Superior temporal gyrus (tissue), 1 donor: Measurements from ENCODE around the gene PROP1.
"Not testable (repeated sequence)": the region's sequence is repeated elsewhere in the genome, so short reads cannot be mapped to it uniquely, and the experiment has no call there.

Source experiments
- DNase-seq: peaks from one replicate; pipeline ENCODE4 v3.0.0-alpha.2; 2016; ENCODE audit errors: extremely low spot score

The PROP1 gene

GRCh38 chr5:177995691-177996595 is at the start of gene PROP1:
TSS of gene PROP1 (minus strand) at chr5:177996242. CDS start at chr5:177995933, 309 bp downstream.
- no peak for DNase-seq

- DNase-seq = not testable (repeated sequence)
Observed at GRCh38 chr5:178019379-178020030, 23.5 kb upstream of the PROP1 start.

- DNase-seq = not testable (repeated sequence)
Observed at GRCh38 chr5:178012758-178013157, 16.7 kb upstream of the PROP1 start.

GRCh38 chr5:178011816-178012554 is 15.9 kb upstream of the PROP1 start:
- DNase-seq = not testable (repeated sequence)

GRCh38 chr5:178007272-178007671 is 11.2 kb upstream of the PROP1 start:
- DNase-seq = not testable (repeated sequence)

- not testable (repeated sequence) for DNase-seq
Observed at GRCh38 chr5:178006536-178007231, 10.6 kb upstream of the PROP1 start.

GRCh38 chr5:178006181-178006535 is 10.1 kb upstream of the PROP1 start:
- DNase-seq = not testable (repeated sequence)

GRCh38 chr5:177997846-177998245 is 1.8 kb upstream of the PROP1 start:
- DNase-seq = no peak

- DNase-seq = no peak
Observed at GRCh38 chr5:177997319-177997670, 1.3 kb upstream of the PROP1 start.

GRCh38 chr5:177996660-177997318 is 747 bp upstream of the PROP1 start:
- no peak for DNase-seq

GRCh38 chr5:177994561-177995190 is 1.4 kb downstream of the PROP1 start:
- no peak for DNase-seq

- DNase-seq = no peak
Observed at GRCh38 chr5:177994063-177994462, 2.0 kb downstream of the PROP1 start.

GRCh38 chr5:177992466-177992865 is 3.6 kb downstream of the PROP1 start:
- DNase-seq = no peak

- no peak for DNase-seq
Observed at GRCh38 chr5:177988989-177989625, 6.9 kb downstream of the PROP1 start.

GRCh38 chr5:177987326-177987725 is 8.7 kb downstream of the PROP1 start:
- DNase-seq = no peak

- DNase-seq = no peak
Observed at GRCh38 chr5:177985430-177986040, 10.5 kb downstream of the PROP1 start.

GRCh38 chr5:177984584-177985206 is 11.3 kb downstream of the PROP1 start:
- no peak for DNase-seq

- DNase-seq = no peak
Observed at GRCh38 chr5:177983763-177984583, 12.1 kb downstream of the PROP1 start.
